Activated naive CD8-positive, alpha-beta T cell (primary cell): ENCODE results near the gene OGA.

Source experiments
- H3K27ac Mint-ChIP-seq: one replicate; pipeline ENCODE4 v1.8.0; 2021; ENCODE audit warnings: mixed read lengths
- H3K27me3 Mint-ChIP-seq: one replicate; pipeline ENCODE4 v1.8.0; 2021; ENCODE audit warnings: mixed read lengths
- H3K36me3 Mint-ChIP-seq: one replicate; pipeline ENCODE4 v1.8.0; 2021; ENCODE audit warnings: mixed read lengths
- H3K4me1 Mint-ChIP-seq: one replicate; pipeline ENCODE4 v1.8.0; 2021; ENCODE audit warnings: low read depth, mixed read lengths
- H3K4me3 Mint-ChIP-seq: one replicate; pipeline ENCODE4 v1.8.0; 2021; ENCODE audit warnings: mild to moderate bottlenecking, mixed read lengths
- H3K9me3 Mint-ChIP-seq: one replicate; pipeline ENCODE4 v1.8.0; 2021; ENCODE audit warnings: low read depth, mixed read lengths

Gene OGA

DNA sequence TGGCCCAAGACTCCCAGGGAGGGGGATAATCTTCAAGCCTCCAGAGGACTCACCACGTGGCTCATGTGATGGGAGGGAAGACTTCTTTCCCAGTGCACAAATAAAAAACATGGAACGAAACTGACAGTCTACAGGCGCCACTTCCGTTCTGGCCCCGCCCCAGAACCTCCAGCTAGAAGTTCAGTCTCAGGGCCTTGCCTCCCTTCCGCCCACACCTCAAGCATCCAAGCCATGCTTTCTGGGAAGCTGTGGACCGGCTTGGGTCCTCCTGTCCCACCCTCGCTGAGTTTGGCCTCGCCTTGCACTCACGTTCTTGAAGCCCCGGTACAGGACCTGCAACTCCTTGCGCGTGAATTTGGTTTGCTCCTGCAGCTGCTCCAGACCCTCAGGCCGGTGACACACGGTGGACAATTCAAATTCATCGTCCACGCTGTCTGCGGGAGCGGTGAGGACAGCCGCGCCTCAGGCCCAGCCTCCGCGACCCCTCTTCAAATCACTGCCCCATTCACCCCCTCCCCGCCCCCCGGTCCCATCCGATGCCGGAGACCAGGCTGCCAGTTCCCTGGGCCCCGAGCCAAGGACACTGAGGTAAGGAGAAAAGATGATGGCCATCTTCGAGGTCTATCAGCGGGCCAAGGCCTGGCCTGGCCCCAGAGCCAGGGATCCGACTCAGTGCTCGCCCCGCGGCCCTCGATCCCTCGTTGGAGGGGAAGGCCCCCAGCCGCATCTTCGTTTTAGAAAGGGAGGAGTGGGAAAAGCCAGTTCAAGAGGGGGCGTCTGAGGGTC lies 10.7 kb upstream of the OGA start:
- no peaks in the 10 kb centered on the region for H3K9me3 Mint-ChIP-seq
- H3K4me3 Mint-ChIP-seq: no peak overlapping the region
- no peak overlapping the region for H3K27ac Mint-ChIP-seq
- no peaks in the 10 kb centered on the region for H3K36me3 Mint-ChIP-seq
- peaks cover 37% of the 10 kb centered on the region for H3K4me1 Mint-ChIP-seq
- no peaks in the 10 kb centered on the region for H3K27me3 Mint-ChIP-seq

DNA sequence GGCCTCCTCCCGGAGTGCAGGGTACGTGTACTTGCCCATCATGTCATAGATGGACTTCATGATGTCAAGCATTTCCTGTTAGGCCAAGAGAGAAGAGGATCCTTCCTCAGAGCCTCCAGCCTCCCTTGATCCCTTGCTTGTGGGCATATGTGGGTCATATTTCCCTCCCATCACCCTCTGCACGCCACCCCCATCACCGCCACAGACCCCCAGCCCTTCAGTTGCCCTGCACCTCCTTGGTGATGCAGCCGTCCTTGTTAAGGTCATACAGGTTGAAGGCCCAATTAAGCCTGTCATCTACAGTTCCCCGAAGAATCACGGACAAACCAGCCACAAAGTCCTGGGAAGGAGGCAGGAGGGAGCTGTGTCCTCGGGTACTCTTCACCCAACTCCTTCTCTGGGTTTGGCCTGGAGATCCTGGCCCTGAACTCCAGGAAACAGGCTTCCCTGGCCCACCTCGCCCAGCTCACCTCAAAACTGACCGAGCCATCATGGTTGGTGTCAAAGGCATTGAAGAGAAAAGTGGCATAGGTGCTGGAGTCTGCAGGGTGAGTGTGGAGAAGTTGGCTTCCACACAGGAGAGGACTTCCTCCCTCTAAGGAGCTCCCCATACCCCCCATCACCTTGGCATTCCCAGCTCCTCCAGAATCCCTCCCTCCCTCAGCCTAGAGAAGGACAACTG lies 9.8 kb upstream of the OGA start:
- H3K9me3 Mint-ChIP-seq: no peaks in the 10 kb centered on the region
- no peaks in the 10 kb centered on the region for H3K36me3 Mint-ChIP-seq
- H3K27ac Mint-ChIP-seq: no peak overlapping the region
- no peaks in the 10 kb centered on the region for H3K27me3 Mint-ChIP-seq
- peaks cover 29% of the 10 kb centered on the region for H3K4me1 Mint-ChIP-seq
- no peak overlapping the region for H3K4me3 Mint-ChIP-seq

DNA sequence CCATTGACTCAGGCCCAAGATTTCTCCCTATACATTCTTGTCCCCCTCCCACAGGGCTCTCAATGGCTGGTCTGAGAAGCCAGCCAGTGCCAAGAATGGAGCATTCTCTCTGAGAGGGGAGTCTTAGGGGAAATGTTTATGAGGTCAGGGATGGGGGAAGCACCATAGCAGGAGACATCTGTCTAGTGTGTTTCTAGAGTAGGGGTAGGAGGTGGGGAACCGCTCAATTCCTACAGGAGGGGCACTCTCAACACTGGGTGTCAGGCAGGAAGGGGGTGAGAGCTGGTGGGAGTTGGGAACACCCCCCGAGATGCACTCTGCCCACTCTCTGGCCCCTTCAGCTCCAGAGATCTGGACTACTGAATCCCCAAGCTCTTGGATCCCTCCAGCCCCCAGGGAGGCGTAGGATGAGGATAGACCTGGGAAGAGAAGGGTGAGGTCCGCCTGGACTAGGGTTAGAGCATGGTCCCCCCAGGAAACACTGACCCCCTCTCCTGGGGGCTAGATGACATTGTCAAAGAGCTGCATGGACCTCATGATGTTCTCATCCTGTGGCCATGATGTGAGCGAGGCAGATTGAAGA lies 8.7 kb upstream of the OGA start:
- Mint-ChIP-seq H3K27me3 (no peaks in the 10 kb centered on the region), H3K27ac (no peak overlapping the region), H3K36me3 (no peaks in the 10 kb centered on the region), H3K4me1 (peaks cover 23% of the 10 kb centered on the region), H3K9me3 (no peaks in the 10 kb centered on the region), H3K4me3 (no peak overlapping the region)

DNA sequence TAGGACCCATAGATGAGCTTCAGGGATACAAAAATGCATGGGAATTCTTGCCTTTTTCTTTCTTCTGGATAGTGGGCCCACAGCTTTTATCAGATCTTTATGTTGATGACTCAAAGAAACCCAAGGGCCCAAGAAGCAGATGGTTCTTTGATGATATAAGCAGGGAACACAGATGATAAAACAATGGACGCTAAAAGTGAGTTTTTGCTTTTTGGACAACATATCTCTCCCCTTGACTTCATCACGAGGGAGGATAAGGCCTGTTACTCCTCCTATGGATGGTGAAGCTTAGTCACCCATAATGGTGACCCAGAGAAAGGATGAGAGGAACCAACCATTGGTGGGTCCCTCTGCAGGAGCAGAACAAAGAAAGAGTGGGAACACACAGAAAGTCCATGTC lies 6.5 kb upstream of the OGA start:
- Mint-ChIP-seq H3K36me3 (peaks cover 2% of the 10 kb centered on the region), H3K4me1 (peaks cover 12% of the 10 kb centered on the region), H3K27me3 (no peaks in the 10 kb centered on the region), H3K4me3 (no peak overlapping the region), H3K9me3 (no peaks in the 10 kb centered on the region), H3K27ac (no peak overlapping the region)

DNA sequence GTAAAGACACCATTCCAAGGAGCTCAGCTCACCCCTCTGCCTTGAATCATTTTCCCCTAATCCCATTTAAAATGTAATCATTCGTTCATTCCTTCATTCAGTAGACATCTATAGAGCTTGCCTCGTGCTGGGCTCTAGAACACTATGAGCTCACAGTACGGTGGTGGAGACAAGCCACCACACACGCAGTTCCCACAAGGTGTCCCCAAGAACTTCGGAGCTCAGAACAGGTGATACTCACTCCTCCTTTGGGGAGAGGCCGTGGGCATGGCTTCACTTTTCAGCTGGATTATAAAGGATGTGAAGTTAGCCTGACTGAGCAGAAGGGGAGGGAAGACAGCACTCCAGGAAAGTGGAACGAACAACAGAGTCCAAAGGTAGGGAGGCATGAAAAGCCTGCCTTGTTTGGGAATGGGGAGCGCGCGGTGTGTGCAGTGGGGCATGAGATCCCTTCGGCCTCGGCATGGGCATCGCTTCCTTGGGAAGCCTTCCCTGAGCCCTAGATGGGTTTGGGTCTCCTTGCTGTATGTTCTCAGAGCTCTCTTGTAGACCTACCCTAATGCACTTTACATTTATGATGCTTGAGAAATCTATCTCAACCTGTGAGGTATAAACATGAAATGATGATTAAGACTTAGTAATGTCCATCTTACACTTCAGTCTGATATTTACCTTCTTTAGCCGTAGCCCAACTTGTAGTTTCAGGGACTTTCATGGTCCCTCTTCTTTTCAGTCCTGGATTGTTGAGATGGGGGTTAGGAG lies 809 bp upstream of the OGA start:
- Mint-ChIP-seq H3K27me3 (no peaks in the 10 kb centered on the region), H3K36me3 (peaks cover 2% of the 10 kb centered on the region), H3K4me1 (peaks cover 47% of the 10 kb centered on the region), H3K9me3 (no peaks in the 10 kb centered on the region), H3K4me3 (peak overlapping the region; percentile 97), H3K27ac (peak overlapping the region; percentile 98)

DNA sequence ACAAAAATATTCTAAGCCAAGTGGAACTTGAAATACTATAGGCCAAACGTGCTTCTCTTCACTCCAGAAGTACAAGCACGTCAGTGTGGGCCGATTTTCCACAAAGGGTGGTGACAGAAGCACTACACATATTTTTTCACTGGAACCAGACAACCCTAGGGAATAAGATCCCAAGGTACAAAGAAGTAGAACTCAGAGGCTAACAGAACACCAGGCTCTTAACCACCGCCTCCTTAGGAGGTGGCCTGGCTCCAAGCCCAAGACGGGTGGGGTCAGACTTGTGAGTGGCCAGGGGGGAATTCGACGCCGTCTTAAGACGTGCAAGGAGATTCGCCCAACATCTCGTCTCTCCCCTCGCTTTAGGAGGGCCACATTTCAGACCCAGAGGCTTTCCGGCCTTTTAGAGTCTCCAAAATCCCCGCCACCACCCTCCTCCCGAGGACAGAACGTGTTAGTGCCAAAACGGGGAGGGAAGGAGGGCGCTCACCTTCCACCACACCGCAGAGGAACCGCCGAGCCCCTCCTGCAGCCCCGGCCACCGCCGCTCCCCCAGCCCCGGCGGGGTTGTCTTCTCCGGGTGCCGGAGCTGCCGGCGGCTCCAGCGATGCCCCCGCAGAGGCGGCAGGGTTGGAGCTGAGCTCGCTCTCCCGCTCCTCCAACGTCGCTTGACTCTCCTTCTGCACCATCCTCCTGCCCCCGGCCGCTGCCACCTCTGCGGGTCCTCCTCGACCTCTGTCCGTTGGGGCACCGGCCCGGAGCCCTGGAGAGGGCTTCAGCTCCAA lies 716 bp downstream of the OGA start:
- Mint-ChIP-seq H3K9me3 (no peaks in the 10 kb centered on the region), H3K4me1 (peaks cover 62% of the 10 kb centered on the region), H3K27me3 (no peaks in the 10 kb centered on the region), H3K4me3 (peak overlapping the region; percentile 97), H3K36me3 (peaks cover 2% of the 10 kb centered on the region), H3K27ac (peak overlapping the region; percentile 98)

DNA sequence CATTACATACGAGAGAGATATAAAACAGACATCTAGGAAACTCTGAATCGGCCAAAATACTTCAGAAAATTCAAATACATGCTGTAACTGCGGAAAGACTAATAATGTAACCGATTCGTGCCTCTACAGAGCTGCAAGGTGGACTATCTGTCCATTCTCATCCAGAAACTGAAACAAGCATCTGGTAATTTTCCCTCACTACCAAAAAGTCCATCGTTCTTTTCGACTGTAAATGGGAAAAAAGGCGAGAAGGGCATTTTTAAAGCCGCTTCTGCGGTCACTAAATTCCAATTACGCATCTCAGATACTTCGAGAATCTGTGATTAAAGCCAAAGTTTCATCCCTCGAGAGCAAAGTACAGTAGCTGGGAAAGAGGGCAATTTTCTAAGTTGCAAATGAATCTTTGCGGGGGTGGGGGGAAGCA lies 1.3 kb downstream of the OGA start:
- Mint-ChIP-seq H3K4me3 (peak overlapping the region; percentile 97), H3K27ac (peak overlapping the region; percentile 98), H3K9me3 (no peaks in the 10 kb centered on the region), H3K4me1 (peaks cover 68% of the 10 kb centered on the region), H3K36me3 (peaks cover 2% of the 10 kb centered on the region), H3K27me3 (no peaks in the 10 kb centered on the region)

DNA sequence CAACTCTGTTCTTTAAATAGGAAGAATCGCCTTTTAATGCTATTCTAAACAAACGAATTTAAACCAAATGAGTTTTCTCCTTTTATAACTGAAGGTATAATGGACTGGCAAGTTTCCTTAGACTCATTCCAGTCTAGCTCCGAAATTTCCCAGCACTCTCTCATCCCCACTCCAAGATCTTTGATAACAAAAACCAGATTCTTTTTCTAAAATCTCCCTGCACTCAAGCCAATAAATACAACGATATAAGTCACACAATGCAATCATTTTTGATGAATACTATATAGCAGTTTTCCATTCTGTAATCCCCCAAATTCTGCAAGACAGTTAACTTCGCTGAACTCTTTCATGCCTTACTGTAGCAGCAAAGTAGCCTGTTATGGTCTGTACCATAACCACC lies 1.9 kb downstream of the OGA start:
- Mint-ChIP-seq H3K27ac (peak overlapping the region; percentile 98), H3K4me3 (peak overlapping the region; percentile 97), H3K9me3 (no peaks in the 10 kb centered on the region), H3K4me1 (peaks cover 70% of the 10 kb centered on the region), H3K27me3 (no peaks in the 10 kb centered on the region), H3K36me3 (peaks cover 2% of the 10 kb centered on the region)

DNA sequence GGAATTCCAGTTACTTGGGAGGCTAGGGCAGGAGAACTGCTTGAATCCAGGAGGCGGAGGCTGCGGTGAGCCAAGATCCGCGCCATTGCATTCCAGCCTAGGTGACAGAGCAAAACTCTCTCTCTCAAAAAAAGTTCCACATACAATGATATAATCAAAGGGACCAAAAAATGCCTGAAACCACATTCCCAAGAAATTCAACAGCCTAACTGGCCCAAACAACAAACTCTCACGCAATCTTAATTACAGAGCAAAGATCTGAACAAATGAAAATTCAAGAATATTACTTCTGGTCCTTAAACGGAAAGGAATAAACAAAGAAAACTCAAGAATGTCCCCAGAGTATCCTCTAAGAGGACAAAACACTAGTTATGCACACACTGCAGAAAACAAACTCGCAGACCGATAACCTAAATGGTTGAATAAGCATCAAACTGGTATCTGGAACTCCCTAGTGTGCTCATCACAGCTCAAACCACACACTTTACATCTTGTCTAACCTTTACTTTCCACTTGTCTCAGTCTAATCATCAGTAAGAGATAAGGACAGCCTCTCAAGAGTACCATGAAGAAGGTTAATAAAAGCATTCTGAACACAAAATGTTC lies 3.7 kb downstream of the OGA start:
- peaks cover 2% of the 10 kb centered on the region for H3K36me3 Mint-ChIP-seq
- H3K4me3 Mint-ChIP-seq: peak overlapping the region; percentile 97
- peaks cover 71% of the 10 kb centered on the region for H3K4me1 Mint-ChIP-seq
- H3K27ac Mint-ChIP-seq: peak overlapping the region; percentile 94
- no peaks in the 10 kb centered on the region for H3K9me3 Mint-ChIP-seq
- H3K27me3 Mint-ChIP-seq: no peaks in the 10 kb centered on the region

DNA sequence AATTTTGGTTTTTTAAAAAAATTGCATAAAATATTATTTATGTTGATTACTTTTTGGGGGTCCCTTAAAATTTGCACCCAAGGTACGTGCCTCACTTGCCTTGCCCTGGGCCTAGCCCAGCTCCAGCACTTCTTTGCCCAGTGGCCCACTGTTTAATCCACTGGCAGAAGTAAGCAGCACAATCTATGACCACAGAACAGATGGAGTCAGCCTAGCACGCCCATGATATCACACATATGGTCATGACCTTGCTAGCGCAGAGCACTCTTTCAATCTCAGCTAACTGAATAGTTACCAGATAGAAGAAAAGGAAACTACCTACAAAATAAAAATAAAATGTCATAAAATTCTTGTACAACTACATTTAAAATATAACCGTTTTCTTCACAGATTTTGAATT lies 5.6 kb downstream of the OGA start:
- H3K4me1 Mint-ChIP-seq: peaks cover 68% of the 10 kb centered on the region
- peaks cover 2% of the 10 kb centered on the region for H3K36me3 Mint-ChIP-seq
- peak overlapping the region; percentile 44 for H3K4me3 Mint-ChIP-seq
- H3K9me3 Mint-ChIP-seq: no peaks in the 10 kb centered on the region
- H3K27me3 Mint-ChIP-seq: no peaks in the 10 kb centered on the region
- H3K27ac Mint-ChIP-seq: peak overlapping the region; percentile 94

DNA sequence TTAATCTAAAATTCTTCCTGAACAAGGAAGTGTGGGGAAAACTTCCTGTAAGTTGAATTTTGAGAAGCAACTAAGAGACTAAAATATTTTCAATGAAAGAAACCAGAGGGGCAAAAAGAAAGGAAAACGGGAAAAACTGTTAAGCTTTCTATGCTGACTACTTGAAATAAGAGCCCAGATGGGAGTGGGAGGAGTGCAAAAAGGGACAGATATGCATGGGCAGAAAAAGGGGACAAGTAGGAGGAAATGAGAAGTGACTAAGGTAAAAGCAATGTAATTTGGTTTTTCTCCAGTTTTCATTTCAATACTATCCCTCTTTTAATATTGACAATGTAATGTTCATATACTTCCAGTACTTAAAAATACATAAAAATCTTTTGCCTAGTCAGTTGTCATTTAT lies 11.1 kb downstream of the OGA start:
- Mint-ChIP-seq H3K27me3 (no peaks in the 10 kb centered on the region), H3K9me3 (no peaks in the 10 kb centered on the region), H3K4me3 (no peak overlapping the region), H3K27ac (peak overlapping the region; percentile 73), H3K4me1 (peaks cover 40% of the 10 kb centered on the region), H3K36me3 (peaks cover 6% of the 10 kb centered on the region)

DNA sequence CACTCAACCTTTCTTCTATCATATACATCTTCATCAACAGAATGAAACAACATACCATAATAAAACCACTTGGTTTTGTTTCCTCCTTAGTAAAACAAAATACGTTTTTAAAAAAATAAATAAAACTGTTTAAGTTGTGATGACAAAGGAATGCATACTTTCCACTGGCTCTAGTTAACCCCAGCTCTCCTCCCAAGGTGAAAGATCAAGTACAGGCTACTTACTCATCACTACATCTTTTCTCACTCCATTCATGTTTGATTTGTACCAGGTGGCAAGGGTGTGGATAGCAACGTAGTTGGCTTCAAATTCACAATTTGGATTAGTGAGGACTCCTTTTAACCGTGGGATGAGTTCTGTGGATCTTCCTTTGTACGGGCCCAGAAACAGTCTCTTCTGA lies 14.7 kb downstream of the OGA start:
- peaks cover 36% of the 10 kb centered on the region for H3K4me1 Mint-ChIP-seq
- H3K4me3 Mint-ChIP-seq: no peak overlapping the region
- H3K9me3 Mint-ChIP-seq: no peaks in the 10 kb centered on the region
- H3K27me3 Mint-ChIP-seq: no peaks in the 10 kb centered on the region
- H3K36me3 Mint-ChIP-seq: peaks cover 7% of the 10 kb centered on the region
- H3K27ac Mint-ChIP-seq: peak overlapping the region; percentile 67

DNA sequence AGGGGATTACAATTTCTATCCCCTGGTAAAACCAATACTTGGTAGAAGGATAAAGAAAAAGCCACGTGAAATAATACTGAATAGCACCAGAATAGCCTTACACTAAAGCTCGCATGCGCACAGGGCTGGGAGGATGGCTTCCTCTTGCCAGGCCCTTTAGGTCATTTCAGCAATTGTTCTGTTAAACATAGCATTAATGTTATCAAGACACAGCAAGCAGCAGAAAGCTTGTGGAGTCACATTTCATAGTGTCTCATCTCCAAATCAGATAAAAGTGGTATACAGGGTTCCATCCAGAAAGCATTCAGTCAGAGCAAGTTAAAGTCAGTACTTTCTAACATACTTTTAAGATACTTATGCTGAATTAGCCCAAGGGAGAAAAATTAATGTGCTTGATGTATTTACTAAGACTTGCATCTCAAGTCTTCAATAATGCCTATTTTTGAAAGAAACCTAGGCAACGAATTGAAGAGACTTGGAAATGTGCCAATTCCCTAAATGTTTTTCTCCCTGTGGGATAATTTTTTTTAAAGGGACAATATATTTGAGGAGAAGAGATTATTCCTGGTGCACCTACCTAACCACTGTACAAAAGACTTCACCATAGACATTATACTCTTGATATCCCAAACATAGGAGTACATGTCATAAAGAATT lies 20.7 kb downstream of the OGA start:
- Mint-ChIP-seq H3K27me3 (no peaks in the 10 kb centered on the region), H3K27ac (peak overlapping the region; percentile 88), H3K4me1 (peaks cover 34% of the 10 kb centered on the region), H3K9me3 (no peaks in the 10 kb centered on the region), H3K4me3 (no peak overlapping the region), H3K36me3 (peaks cover 10% of the 10 kb centered on the region)
